CD4-positive, alpha-beta T cell treated with Interleukin-12 subunit alpha and Interleukin-12 subunit beta, for 1 hour (primary cell): ENCODE measurements around the gene NDUFS2.

Source experiments
- DNase-seq: peaks from one replicate; pipeline ENCODE4 v3.0.0-alpha.2; 2020

NDUFS2 gene

DNA sequence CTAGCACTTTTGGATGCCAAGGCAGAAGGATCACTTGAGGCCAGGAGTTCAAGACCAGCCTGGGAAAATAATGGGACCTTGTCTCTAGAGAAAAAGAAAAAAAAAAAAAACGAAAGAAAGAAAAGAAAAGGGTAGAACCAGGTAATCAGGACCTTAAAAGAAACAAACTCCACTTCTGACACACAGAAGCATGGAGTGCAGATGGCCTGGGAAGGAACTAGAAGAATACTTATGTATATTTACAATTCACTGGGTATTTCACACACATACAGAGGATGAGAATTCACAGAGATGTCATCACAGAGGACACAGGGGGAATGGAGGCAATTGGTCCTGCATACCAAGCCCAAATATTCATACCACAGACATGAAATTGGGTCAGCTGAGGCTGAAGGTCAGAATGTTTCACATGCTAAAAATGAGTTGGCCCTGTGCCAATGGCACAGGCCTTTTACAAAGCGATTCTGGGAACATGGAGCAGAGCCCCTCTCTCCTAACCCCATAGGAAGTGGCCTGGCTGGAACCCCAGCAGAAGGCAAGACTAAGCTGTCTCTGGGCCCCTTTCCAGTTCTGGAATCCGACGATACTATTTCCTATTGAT is 29.3 kb upstream of the NDUFS2 start:
- no peak for DNase-seq

DNA sequence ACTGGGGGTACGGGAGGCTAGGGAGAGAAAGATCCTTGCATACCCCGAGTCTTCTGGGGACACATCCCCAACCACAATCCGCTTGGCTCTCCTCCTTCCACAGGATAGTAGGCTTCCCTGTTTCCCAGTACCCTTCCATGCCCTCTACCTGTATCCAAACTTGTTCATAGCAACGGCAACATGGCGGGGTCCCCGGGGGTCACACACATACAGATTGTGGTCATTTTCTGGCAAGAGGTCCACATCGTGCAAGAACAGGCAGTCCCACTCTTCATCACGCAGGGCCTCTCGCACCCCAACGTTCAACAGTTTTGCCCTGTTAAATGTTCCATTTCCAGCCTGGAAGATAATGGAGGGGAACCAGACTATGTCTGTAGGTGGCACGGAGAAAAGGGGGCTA is 28.5 kb upstream of the NDUFS2 start:
- DNase-seq, result no peak

DNA sequence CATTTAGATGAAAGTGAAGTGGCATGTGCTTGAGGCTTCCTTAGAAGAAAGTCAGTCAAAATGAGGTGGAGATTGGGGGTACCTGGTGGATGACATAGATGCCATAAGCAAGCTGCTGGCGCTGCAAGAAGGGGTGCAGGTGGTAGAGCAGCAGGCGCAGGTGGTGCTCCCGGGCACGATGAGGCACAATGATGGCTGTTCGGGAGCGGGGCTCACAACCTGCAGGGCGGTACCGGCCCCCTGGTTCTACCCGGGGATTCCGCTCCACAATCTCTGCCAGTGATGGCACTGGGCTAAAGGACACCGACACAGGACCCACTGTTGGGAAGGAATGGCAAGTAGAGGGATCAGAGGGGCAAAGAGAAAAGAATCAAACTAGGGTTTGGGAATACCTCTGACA is 27.3 kb upstream of the NDUFS2 start:
- no peak for DNase-seq

DNA sequence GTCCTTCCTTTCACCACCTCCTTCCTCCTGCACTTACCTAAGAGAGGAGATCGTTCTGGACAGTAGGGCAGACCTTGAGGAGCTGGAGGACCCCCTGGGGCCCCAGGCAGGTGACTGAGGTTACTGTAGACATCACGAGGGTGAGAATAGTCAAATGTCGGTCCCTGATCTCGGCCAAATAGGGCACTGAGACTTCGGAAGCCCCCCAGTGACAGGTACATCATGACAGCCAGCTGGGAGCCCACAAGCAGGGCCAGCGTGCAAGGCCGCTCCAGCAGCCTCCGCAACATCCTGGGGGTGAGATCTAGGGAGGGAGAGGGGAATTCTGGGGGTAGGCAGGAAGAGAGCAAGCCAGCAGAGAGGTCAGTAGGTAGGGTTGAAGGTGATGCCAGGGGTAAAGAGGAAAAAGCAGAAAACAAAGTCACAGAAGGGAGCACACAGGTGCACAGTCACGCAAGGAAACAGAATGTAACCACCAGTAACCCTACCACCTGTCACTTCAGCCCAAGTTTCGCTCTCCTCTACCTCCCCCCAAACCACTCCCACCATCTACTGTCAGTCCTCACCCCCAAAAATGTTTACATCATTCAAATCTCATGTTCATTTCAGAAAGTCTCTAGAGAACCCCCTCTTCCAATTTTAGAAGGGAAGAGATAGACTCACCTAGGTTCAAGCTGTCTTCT is 26.3 kb upstream of the NDUFS2 start:
- DNase-seq, result no peak

DNA sequence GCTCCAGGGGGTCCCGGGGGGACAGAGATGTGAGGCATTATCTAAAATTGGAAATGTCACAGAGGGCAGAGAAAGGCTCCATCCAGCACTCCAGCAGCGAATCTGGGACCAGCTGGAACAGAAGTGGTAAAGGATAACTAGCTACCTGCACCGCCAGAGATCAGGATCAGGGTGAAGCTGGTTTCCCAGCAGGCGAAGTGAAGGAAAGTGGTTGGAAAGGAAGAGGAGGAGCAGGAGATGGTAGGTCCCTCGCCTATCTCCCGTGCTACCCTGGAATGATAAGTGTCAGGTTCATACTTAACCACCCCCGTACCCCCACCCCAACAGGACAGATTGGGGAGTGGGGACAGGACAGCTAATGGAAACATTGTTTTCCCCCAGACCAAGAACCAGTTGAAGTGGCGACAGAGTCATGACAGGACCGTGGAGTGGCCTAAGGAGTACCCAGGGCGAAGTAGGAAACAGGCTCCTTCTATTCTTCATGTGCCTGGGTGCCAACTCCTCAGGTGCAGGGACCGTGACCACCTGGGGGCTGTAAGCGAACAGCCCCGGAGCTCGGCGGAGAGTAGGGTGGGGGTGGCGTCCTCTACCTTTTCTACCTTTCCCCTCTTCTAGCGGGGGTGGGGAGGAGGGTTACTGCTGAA is 25.6 kb upstream of the NDUFS2 start:
- no peak for DNase-seq

DNA sequence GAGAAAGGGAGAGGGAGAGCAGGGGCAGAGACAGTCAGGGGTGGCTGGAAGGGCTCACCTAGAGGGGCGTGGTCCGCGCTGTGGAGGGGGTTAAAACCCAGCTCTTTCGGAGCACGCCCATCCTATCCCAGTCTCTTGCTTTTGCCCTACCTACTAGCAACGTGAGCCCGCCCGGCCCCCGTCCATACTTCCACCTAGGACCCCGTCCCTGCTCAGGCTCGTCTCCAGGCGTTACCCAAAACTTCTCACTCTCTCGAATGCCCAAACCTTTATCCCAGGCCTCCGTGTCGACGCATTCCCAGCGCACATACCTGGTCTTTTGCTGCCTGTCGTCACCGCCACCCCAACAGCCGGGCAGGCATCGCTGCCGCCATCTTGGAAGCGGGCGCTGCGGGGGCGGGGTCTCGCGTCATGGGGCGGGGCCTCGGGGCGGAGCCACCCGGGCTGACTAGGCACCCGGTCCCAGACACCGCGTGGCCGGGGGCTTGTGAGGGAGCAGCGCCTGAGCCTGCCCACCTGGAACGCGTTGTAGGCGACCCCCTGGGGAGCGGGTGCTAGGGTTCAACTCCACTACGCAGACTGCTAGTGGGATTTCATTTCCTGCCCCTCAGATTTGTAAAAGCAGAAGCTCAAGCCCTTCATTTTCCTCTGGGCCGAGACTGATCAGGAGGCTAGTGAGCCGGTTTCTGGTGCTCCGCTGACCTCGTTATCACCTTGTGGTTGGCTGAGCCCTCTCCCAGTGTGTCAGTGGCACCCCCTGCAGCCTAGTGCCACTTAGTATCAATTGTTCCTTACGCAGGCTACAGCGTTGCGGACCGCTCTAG is 24.8 kb upstream of the NDUFS2 start, which contains the start of gene B4GALT3:
B4GALT3 (minus strand) TSS at position 396 of the 824 bp plus-strand sequence. CDS start 1,447 bp downstream, outside the sequence.
- peak; percentile 93 for DNase-seq

DNA sequence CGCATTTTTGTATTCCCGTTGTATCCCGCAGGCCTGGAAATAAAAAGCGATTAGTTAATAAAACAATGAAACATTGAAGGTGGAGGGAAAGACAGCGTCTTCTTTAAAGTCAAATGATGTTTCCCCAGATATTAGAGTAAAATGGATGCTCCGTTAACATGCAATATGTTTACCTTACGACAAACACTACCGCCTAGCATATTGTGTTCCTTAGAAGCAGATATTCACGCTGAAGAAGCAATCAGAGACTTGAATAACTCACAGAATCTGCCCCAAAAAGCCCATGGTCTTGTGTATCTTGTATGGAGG is 24.3 kb upstream of the NDUFS2 start:
- no peak for DNase-seq

DNA sequence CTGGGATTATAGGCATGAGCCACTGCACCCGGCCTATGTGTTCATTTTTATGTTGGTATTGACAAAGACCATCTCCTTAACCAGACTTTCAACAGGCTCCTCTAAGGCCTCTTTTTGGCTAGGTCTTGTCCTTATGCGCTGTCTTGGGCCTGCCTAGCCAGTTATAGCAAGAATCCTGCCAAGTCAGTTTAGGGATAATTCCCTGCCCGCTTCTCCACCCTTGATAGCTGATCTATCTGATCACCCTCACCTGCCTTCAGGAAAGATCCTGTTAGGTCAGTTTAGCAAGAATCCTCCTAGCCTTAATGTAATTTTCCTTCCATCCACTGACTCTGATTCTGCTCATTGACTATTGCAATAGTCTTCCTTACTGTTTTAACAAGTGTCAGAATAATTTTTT is 22.5 kb upstream of the NDUFS2 start:
- DNase-seq, result no peak

DNA sequence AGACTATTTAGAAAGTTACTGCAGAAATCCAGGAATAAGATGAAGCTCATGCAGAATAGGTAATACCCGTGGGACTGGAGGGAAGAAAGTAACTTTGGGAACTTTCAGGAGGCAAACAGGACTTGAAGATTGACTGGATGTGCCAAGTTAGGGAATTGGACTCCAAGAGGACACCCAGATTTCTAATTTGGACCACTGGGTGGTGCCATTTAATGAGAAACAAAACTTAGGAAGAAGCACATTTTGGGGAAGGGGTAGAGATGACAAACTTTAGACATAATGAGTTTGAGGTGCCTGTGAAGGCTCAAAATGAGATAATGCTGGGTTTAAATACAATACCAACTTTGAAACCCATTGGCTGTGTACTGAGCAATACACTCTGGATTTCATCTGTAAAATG is 21.5 kb upstream of the NDUFS2 start:
- DNase-seq, result peak; percentile 35

DNA sequence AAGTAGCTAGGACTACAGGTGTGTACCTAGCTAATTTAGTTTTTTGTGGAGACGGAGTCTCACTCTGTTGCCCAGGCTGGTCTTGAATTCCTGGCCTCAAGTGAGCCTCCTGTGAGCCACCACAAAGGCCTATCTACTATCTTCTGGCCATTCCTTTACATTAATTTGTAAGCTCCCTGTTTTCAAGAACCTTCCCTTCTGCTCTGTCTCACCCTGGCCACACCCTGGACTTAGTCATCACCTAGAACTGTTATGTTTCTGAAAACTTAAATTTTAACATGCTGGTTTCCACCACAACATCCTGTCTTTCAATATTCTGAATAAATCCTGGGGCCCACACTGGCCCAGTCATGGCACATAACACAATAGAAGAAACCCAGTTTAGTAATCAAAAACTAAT is 20.0 kb upstream of the NDUFS2 start:
- DNase-seq, result peak; percentile 80

DNA sequence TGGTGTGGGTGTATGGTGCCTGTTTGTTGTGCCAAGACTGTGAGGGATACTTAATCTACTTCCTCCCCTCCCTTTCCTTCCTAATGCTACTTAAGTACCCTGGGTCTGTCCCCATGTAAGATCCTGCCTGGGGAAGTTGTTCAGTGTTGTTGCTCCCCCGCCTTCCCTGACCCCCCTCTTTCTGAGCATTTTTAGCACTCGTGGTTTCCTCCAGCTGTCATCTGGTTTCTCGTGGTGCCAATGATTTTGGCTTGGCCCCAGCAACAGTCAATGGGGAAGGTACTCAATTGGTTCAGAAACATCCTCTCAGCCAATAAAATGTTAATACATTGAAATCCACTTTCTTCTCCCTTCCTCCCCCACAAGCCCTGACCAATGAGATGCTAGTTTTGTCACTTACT is 16.9 kb upstream of the NDUFS2 start:
- peak; percentile 91 for DNase-seq

DNA sequence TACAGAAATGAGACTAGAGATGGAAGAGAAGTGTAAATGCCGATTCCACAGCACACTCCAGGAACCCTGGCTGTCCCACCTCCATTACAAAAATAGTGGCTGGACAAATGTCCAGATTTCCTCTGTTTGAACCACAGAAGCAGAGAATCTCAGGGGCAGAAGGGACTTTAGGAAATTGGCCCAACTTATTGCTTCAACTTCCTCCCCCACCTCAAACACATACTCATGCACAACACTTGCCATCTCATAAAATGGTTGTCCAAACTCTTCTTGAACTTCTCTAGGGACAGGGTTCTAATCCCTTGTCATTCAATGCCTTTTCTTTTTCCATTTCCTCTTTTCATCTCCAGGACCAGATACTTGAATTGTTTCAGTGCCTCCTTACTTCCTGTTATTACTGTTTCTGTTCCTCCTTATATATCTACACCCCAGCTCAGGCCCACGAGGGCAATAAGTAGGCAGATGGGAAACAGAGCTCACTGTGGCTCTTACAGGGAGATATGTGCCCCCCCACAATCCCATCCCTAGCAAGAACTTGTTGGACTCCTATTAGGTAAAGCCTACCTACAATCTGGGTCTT is 16.3 kb upstream of the NDUFS2 start:
- DNase-seq, result no peak

DNA sequence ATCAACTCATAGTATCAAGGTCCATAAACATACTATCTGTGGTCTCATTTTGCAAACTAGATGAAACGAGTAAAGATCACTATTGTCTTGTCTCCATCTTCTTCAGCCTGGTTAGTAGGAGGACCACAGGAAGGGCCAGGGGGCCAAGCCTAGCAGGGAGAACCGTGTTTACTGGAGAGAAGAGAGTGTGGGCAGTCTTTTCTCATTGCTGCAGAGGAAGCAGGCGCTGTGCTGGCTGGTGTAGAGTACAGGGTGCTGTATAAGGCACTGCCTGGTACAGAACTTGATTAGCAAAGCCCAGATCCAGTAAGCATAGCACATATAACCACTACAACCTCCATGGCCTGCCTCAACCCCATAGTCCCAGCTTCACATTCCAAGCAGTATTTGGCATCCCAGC is 14.9 kb upstream of the NDUFS2 start:
- DNase-seq, result no peak

DNA sequence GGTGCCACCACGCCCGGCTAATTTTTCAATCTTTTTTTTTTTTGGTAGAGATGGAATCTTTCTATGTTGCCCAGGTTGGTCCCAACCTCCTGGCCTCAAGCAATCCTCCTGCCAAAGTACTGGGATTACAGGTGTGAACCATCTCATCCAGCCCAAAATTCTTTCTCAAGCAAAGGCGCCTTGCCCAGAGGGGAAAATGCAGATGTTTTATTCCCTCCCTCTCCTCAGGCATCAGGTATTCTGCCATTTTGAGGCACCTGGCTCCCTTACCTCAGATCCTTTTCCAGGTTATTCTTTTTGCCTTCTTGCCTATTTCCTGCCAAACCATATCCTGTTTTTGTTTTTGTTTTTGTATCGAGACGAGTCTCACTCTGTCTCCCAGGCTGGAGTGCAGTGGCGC is 13.8 kb upstream of the NDUFS2 start:
- no peak for DNase-seq

DNA sequence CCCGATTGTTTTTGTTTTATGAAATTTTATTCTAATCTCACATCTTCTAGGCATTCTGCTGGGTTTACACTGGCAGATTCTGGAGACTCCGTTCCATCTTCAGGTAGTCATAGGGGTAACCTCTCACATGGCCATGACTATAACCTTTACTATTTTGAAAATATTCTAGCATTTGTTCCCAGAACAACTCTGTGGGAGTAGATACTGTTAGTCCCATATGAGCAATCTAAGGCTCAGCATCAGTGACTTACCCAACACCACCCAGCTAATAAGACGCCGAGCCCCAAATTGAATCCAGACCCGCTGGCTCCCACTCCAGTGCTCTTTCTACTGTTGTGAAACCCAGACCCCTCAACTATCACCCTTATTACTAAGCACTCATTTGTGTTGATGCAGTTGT is 13.1 kb upstream of the NDUFS2 start:
- no peak for DNase-seq

DNA sequence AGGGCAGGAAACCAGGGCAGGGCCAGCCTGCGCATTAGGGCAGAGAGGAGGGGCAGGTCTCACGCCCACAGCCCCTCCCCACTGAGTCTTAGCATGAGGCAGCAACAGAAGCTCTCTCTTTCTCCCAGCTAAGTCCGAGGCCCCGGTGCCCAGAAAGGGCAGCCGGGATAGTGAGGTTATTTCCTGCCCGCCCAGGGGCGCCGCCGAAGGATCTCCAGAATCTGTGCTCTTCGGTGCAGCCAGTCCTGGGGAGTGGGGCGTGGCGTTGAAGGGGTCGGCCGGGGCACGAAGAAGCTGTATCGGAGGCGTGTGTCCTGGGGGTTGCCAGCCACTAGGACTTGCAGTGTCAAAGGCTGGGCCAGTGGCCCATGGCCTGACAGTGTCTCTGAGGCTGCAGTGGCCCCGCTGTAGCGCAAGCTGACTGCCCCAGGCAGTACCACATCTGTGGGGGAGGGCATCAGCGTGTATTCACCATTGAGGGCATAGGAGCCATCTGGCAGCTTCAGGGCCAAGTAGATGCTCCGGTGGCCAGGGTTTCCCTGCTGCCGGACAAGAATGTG is 11.1 kb upstream of the NDUFS2 start:
- DNase-seq, result no peak

DNA sequence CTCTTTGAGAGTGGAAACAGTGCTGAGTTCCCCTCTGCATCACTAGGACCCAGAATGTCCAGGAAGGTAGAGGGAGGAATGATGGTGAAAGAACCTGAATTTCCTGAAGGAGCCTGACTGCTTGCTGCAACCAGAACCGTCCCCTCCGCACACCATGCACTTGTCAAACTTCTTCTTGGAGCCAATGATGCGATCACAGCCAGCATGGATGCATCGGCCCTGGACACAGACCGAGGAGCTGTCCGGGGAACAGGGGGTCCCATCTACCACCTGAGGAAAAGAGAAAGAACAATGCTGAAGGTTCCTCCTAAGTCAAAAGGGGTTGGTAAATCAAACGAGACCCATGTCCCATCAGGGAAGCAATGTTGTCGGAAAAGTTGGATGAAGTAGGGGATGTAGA is 10.2 kb upstream of the NDUFS2 start:
- DNase-seq, result no peak

DNA sequence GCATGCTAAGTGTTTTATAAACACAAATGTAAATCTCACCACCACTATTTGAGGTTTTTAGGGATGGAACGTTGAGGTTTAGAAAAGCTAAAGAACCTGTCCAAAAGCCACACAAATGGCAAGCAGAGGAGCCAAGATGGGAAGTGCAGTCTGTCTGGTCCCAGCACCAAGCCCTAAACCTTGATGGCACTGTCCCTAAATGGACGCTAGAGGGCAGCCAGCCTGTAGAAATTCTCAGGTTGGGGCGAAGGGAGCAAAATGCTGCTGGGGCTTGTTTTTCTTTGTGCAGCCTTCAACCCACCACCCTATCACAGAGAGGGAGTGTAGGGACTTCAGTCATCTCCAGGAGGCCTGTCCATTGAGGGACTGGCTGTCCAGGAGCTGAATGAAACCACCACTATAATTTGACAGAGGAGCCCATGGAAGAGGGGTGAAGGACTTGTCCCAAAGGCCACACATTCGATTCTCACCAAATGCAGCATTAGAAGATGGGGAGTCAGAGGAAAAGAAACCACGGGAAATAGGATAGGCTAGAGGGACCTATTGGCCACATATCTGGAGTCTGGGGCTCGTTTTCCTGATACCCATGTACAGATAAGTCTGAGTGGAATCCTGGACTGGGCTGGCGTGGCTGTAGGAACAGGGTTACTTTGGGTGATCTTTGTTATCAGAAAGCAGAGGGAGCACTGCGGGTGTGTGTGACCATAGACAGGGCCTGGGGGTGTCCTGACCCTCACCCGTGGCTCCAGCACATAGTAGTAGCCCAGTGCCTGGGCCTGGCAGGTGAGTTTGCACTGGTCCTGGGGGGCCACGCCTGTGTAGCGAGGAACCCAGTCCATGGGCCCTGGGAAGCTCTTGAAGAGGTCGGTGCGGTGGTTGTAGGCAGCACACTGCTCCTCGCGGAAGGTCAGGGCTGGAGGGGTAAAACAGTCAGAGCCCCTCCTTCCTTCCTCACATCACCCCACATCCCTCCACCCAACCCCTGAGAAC is 9.4 kb upstream of the NDUFS2 start:
- peak; percentile 82 for DNase-seq

DNA sequence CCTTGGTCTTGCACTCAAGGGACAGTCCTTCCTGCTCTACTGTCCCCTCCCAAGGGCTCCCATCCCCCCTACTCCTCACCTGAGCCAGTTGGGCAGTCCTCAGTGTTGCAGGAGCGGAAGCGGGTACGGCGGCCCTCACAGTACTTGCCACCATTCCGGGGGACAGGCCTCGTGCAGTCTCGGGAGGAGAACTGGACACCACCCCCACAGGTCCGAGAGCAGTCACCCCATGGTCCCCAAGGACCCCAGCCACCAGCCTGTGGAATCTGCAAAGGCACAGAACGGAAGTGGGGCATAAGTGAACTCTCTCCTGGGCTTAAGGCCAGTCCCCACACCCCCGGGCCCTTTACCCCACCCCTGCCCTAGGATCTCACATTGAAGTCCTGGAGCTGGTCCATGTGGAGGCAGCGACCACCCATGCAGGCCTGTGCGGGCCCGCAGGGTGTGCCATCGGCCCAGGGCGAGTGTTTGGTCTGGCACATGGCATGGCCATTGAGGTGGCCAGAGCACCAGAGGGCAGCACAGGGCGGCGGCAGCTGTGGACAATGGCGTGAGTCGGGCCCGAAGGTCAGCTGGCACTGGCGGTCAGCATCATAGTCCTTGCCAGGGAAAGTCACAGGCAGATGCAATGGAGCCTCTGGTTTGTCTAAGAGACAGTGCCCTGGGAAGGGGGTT is 8.5 kb upstream of the NDUFS2 start:
- no peak for DNase-seq

DNA sequence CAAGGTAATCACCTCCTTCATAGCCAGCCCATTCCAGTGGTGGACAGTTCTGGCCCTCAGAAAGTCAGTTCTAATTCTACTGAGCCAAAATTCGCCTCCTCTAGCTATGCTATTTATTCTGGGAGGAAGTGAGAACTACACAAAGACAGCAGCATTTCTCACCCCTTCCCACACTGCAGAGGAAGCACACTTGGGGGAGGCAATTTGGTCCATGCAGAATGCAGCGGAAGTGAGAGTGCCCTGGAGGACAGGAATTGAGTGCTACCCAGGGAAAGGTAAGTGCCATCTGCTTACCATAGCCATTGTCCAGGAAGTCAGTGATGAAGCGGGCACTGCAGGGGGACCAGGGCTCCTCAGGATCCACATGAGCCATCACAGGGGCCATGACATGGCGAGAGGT is 7.0 kb upstream of the NDUFS2 start:
- DNase-seq, result no peak

DNA sequence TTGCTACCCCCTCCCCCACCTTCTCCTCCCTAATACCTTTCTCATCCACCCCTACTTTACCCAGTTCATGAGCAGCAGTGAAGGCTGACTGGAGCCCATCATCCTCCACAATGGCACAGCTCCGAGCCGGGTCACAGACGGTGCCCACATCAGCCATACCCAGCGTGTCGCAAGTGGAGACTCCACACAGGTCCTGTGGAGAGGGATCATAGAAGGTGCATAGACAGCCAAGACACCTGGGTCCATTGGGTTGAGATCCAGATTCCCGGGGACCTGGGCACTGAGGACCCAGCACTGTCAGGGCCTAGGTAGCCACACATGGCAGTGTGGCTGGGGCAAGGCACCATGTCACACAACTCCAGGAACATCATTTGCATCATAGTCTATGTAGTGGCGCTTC is 6.1 kb upstream of the NDUFS2 start:
- DNase-seq, result no peak
